Measurements from ENCODE around the gene UPF2. TPM values are rescaled to one million over a fixed set of nuclear protein-coding genes. Genes with fewer than 3 reads are reported as not detected.
"Not testable (repeated sequence)": the region's sequence is repeated elsewhere in the genome, so short reads cannot be mapped to it uniquely, and the experiment has no call there.

UPF2 gene
- total RNA-seq, 1 experiment from 2014 or later, result 30.6 TPM

DNA sequence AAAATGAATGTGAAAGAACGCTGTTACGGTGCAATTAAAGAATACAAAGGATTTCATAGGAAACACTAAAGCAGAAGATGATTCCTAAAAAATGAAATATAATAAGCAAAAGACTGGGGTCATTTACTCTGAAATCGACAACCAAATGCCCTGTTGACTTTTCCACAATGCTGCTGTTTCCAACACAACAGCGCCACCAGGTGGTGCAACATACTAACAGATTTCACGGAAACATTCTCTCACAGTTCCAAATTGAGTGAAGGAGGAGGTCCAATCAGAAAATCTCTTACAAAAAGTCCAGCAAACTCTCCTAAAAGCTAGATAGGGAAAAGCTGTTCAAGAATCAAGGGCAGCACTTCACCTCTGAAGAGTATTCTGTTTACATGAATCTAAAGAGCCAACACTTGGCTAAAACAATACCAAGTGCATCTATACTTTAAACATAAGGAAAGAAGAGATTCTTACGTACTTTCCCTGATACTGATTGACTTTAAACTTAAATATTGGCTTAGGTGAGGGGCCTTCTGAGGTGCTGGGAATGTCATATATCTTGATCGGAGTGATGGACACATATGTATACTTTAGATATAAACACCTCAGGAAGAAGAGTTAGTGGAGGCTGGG lies 55.9 kb downstream of the UPF2 start:
- peak; percentile 87 for DNase-seq (ENCODE audit: low spot score)
- BruUV-seq (replicated peaks), result no TSS peak
- Histone ChIP-seq H3K9me3 (ENCODE audit: low read depth, low read length, poor library complexity, severe bottlenecking) (no peaks in the 10 kb centered on the region), H3K36me3 (ENCODE audit: insufficient read depth, low read length, poor library complexity, severe bottlenecking) (peaks cover 7% of the 10 kb centered on the region), H3K4me3 (ENCODE audit: low read depth, low read length, poor library complexity, severe bottlenecking) (no peak overlapping the region), H3K27me3 (replicated peaks; ENCODE audit: insufficient read depth, low read depth, low read length, poor library complexity) (no peaks in the 10 kb centered on the region), H3K27ac (ENCODE audit: low read depth, low read length, poor library complexity, severe bottlenecking) (no peak overlapping the region), H3K4me1 (ENCODE audit: insufficient read depth, low read length, poor library complexity, severe bottlenecking) (no peaks in the 10 kb centered on the region)
- CTCF ChIA-PET, result interaction anchor here (0.6 to 3.1 kb wide), 8 partner anchors 8 to 377 kb away, joined by 3 to 37 read pairs (median 4); no protein-coding TSS in a partner anchor
- intact Hi-C loops (cut with micrococcal nuclease; ENCODE audit: unreplicated experiment), result loop anchor here (1.0 to 10.0 kb wide), 2 partner anchors 204 to 472 kb away; no protein-coding TSS in a partner anchor
- TF ChIP-seq EZH2 (IDR thresholded peaks at IDR 0.05; ENCODE audit: borderline replicate concordance, low read depth, low read length, poor library complexity, severe bottlenecking), result no peak
- TF ChIP-seq, protein P1, sequence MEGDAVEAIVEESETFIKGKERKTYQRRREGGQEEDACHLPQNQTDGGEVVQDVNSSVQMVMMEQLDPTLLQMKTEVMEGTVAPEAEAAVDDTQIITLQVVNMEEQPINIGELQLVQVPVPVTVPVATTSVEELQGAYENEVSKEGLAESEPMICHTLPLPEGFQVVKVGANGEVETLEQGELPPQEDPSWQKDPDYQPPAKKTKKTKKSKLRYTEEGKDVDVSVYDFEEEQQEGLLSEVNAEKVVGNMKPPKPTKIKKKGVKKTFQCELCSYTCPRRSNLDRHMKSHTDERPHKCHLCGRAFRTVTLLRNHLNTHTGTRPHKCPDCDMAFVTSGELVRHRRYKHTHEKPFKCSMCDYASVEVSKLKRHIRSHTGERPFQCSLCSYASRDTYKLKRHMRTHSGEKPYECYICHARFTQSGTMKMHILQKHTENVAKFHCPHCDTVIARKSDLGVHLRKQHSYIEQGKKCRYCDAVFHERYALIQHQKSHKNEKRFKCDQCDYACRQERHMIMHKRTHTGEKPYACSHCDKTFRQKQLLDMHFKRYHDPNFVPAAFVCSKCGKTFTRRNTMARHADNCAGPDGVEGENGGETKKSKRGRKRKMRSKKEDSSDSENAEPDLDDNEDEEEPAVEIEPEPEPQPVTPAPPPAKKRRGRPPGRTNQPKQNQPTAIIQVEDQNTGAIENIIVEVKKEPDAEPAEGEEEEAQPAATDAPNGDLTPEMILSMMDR (conservative IDR thresholded peaks at IDR 0.05; ENCODE audit: low read depth, low read length), result peak; percentile 92
- POLR2A ChIA-PET (ENCODE audit: low non-redundant PET), result no interaction called here

DNA sequence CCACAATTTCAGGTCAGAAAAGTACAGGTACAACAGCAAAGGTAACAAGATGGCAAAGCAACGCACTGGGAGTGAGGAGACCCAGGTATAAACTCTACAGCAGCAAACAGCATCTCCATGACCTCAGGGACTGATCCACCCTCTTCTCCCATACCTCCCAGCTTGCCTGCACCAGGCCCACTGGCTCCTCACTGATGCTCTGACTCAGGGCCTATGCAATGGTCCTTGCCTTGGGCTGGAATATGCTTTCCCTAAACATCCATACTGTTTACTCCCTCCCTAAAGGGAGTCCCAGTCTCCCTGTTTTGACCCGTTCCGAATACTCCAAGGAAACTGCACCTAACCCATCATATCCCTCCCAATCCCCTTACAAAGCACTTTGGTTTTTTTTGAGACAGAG lies 60.4 kb downstream of the UPF2 start:
- intact Hi-C loops (cut with micrococcal nuclease; ENCODE audit: unreplicated experiment), result loop anchor here (10.0 kb wide), 1 partner anchor 467 kb away; no protein-coding TSS in a partner anchor

DNA sequence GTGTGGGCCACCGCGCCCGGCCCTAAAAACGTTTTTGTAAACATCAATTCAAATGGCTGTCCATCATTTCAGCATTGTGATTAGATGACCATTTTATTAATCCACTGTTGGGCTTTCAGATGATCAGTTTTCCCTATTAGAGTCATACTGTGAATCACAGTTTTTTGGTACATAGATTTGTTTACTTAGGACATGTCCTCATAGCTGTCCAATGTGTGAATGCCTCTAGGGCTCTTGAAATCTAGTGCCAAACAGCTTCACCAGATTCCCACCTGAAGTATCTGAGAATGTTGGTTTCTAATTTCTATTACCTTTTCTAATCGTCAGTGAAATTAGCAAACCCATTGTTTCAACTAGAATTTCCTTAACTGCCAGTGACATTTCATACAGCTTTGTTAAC lies 66.8 kb downstream of the UPF2 start:
- Histone ChIP-seq H3K9me3 (ENCODE audit: low read depth, low read length, poor library complexity, severe bottlenecking) (no peaks in the 10 kb centered on the region), H3K27me3 (replicated peaks; ENCODE audit: insufficient read depth, low read depth, low read length, poor library complexity) (no peaks in the 10 kb centered on the region), H3K27ac (ENCODE audit: low read depth, low read length, poor library complexity, severe bottlenecking) (no peak overlapping the region), H3K4me1 (ENCODE audit: insufficient read depth, low read length, poor library complexity, severe bottlenecking) (no peaks in the 10 kb centered on the region), H3K36me3 (ENCODE audit: insufficient read depth, low read length, poor library complexity, severe bottlenecking) (peaks cover 15% of the 10 kb centered on the region), H3K4me3 (ENCODE audit: low read depth, low read length, poor library complexity, severe bottlenecking) (no peak overlapping the region)
- TF ChIP-seq EZH2 (IDR thresholded peaks at IDR 0.05; ENCODE audit: borderline replicate concordance, low read depth, low read length, poor library complexity, severe bottlenecking), result no peak
- TF ChIP-seq, protein P1 (conservative IDR thresholded peaks at IDR 0.05; ENCODE audit: low read depth, low read length), result no peak
- CTCF ChIA-PET, result no interaction called here
- DNase-seq (ENCODE audit: low spot score), result no peak
- POLR2A ChIA-PET (ENCODE audit: low non-redundant PET), result interaction anchor here (0.7 kb wide), 1 partner anchor 15 kb away, joined by 3 read pairs; no protein-coding TSS in a partner anchor
- BruUV-seq (replicated peaks), result no TSS peak
- intact Hi-C loops (cut with micrococcal nuclease; ENCODE audit: unreplicated experiment), result no loop called here

More for the DNA sequence above, 60.4 kb downstream of the UPF2 start:
- ChIA-PET CTCF (no interaction called here), POLR2A (ENCODE audit: low non-redundant PET) (no interaction called here)
- Histone ChIP-seq H3K36me3 (ENCODE audit: insufficient read depth, low read length, poor library complexity, severe bottlenecking) (peaks cover 10% of the 10 kb centered on the region), H3K4me3 (ENCODE audit: low read depth, low read length, poor library complexity, severe bottlenecking) (no peak overlapping the region), H3K4me1 (ENCODE audit: insufficient read depth, low read length, poor library complexity, severe bottlenecking) (no peaks in the 10 kb centered on the region), H3K27me3 (replicated peaks; ENCODE audit: insufficient read depth, low read depth, low read length, poor library complexity) (no peaks in the 10 kb centered on the region), H3K9me3 (ENCODE audit: low read depth, low read length, poor library complexity, severe bottlenecking) (no peaks in the 10 kb centered on the region), H3K27ac (ENCODE audit: low read depth, low read length, poor library complexity, severe bottlenecking) (no peak overlapping the region)
- no peak for DNase-seq (ENCODE audit: low spot score)
- no TSS peak for BruUV-seq (replicated peaks)
- TF ChIP-seq EZH2 (IDR thresholded peaks at IDR 0.05; ENCODE audit: borderline replicate concordance, low read depth, low read length, poor library complexity, severe bottlenecking), result no peak
- TF ChIP-seq, protein P1 (conservative IDR thresholded peaks at IDR 0.05; ENCODE audit: low read depth, low read length), result no peak

DNA sequence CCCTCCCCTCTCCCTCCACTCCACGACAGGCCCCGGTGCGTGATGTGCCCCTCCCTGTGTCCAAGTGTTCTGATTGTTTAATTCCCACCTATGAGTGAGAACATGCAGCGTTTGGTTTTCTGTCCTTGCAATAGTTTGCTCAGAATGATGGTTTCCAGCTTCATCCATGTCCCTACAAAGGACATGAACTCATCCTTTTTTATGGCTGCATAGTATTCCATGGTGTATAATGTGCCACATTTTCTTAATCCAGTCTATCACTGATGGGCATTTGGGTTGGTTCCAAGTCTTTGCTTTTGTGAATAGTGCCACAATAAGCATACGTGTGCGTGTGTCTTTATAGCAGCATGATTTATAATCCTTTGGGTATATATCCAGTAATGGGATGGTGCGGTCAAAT lies 70.1 kb downstream of the UPF2 start:
- DNase-seq (ENCODE audit: low spot score); BruUV-seq (replicated peaks); H3K36me3 ChIP-seq (ENCODE audit: insufficient read depth, low read length, poor library complexity, severe bottlenecking); H3K27ac ChIP-seq (ENCODE audit: low read depth, low read length, poor library complexity, severe bottlenecking); H3K9me3 ChIP-seq (ENCODE audit: low read depth, low read length, poor library complexity, severe bottlenecking); intact Hi-C loops (cut with micrococcal nuclease; ENCODE audit: unreplicated experiment); POLR2A ChIA-PET (ENCODE audit: low non-redundant PET); CTCF ChIA-PET; H3K4me3 ChIP-seq (ENCODE audit: low read depth, low read length, poor library complexity, severe bottlenecking); H3K4me1 ChIP-seq (ENCODE audit: insufficient read depth, low read length, poor library complexity, severe bottlenecking); H3K27me3 ChIP-seq (replicated peaks; ENCODE audit: insufficient read depth, low read depth, low read length, poor library complexity): not testable (repeated sequence)

Data from A673 (cell line).